Natural killer cell (primary cell): ENCODE measurements around the gene NELL2. TPM values are rescaled to one million over a fixed set of nuclear protein-coding genes. Genes with fewer than 3 reads are reported as not detected.
A peak's percentile ranks its signal among the peaks of the same experiment; 100 is the strongest.

Source experiments
- ATAC-seq, 3 donors: fragments of 150-1000 bp in 2 of 3; fragments of 200-7000 bp in 1 of 3; cut with Tn5 transposase; 1 replicate in 1 of 3; 2 replicates in 2 of 3; pipeline ENCODE4 v1.10.0; 2021; ENCODE audit warnings: mild to moderate bottlenecking in 2 of 3, moderate library complexity in 2 of 3
- DNase-seq, 2 donors: peaks; one replicate each; pipeline versions ENCODE4 v3.0.0 to v3.0.0-alpha.2; 2013 to 2021; ENCODE audit warnings: mixed read lengths in 1 of 2
- H3K27ac ChIP-seq: one replicate; pipeline ENCODE4 v1.5.1; 2013; ENCODE audit warnings: mild to moderate bottlenecking, low read length
- H3K27me3 ChIP-seq: one replicate; pipeline ENCODE4 v1.6.1; 2013; ENCODE audit warnings: low read length; ENCODE audit not compliant: control insufficient read depth, insufficient read depth
- H3K36me3 ChIP-seq: one replicate; pipeline ENCODE4 v1.6.1; 2013; ENCODE audit warnings: low read length; ENCODE audit not compliant: control insufficient read depth, insufficient read depth
- H3K4me1 ChIP-seq: one replicate; pipeline ENCODE4 v1.6.1; 2013; ENCODE audit warnings: low read length; ENCODE audit not compliant: control insufficient read depth, insufficient read depth
- H3K4me3 ChIP-seq: one replicate; pipeline ENCODE4 v1.5.1; 2013; ENCODE audit warnings: low read length
- H3K9me3 ChIP-seq: one replicate; pipeline ENCODE4 v1.6.1; 2013; ENCODE audit warnings: low read length; ENCODE audit not compliant: control insufficient read depth, insufficient read depth
- H3K27ac Mint-ChIP-seq, 2 donors: one replicate each; pipeline ENCODE4 v1.8.0; 2022; ENCODE audit warnings: mild to moderate bottlenecking in 2 of 2, mixed read lengths in 2 of 2, moderate library complexity in 1 of 2
- H3K27me3 Mint-ChIP-seq, 2 donors: one replicate each; pipeline ENCODE4 v1.8.0; 2022; ENCODE audit warnings: low read depth in 2 of 2, mixed read lengths in 2 of 2
- H3K36me3 Mint-ChIP-seq: one replicate; pipeline ENCODE4 v1.8.0; 2022; ENCODE audit warnings: mixed read lengths
- H3K4me1 Mint-ChIP-seq, 2 donors: one replicate each; pipeline ENCODE4 v1.8.0; 2022; ENCODE audit warnings: mixed read lengths in 2 of 2
- H3K4me3 Mint-ChIP-seq: one replicate; pipeline ENCODE4 v1.8.0; 2022; ENCODE audit warnings: mild to moderate bottlenecking, moderate library complexity, mixed read lengths
- H3K9me3 Mint-ChIP-seq, 2 donors: one replicate each; pipeline ENCODE4 v1.8.0; 2022; ENCODE audit warnings: mixed read lengths in 2 of 2
- WGBS: methylation state at CpG from one replicate; pipeline ENCODE4 v1.1.7; 2013; ENCODE audit warnings: missing lambda C conversion rate; ENCODE audit not compliant: insufficient coverage; 5-methylcytosine and 5-hydroxymethylcytosine counted together
- intact Hi-C: fragments of 100-400 bp; cut with micrococcal nuclease; formaldehyde crosslinking; loops from one replicate; pipeline ENCODE4 v1.14.2; 2022
- total RNA-seq, 4 donors: library from RNA; stranded (reverse); fragments of 120-200 nt in 1 of 4; gene quantifications; one replicate each; pipeline versions ENCODE4 v1.2.3 to v1.2.4, GENCODE V29; 2013 to 2022
- TF ChIP-seq, protein P1 (sequence below): fragments of 200-600 bp; IDR thresholded peaks from one replicate; pipeline ENCODE4 v1.8.0; 2022; ENCODE audit warnings: antibody characterized with exemption

Gene NELL2
- total RNA-seq, 3 donors from 2014 or later (not counting 1 experiment from before 2014, with no cell fraction given): 5.8 to 15.3 (median 14.0) TPM

DNA sequence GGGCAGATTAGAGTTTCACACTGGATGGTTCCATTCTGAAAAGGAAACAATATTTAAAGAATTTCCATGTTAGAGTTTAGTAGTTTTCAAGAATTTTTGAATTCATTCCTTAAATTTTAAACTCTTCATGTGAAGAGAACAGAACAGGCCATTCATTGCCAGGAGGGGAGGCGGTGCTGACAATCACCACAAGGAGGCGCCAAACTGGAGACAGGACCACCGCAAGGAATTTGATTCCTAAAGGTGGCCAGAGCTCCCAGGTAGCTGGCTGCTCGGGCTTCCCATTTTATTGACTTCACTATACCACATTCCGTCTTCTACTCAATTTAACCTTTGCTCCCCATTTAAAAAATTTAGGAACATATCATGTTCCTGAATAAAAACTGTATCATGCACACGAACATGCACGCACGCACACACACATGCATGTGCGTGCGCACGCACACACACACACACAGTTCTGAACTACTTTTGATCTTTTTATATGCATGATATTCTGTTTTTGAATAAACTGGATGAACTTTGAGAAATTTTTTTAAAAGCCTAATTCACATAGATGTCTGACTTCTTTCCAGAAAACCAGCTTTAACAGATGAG is 101.2 kb downstream of the NELL2 start:
- H3K36me3 Mint-ChIP-seq: no peaks in the 10 kb centered on the region
- no peak overlapping the region for H3K4me3 ChIP-seq
- no peak overlapping the region for H3K4me3 Mint-ChIP-seq
- 66% methylated on average over 11 of the region's 11 CpGs for WGBS
- H3K4me1 ChIP-seq: no peaks in the 10 kb centered on the region
- intact Hi-C loops: loop anchor here (1.0 to 5.0 kb wide), 2 partner anchors 102 to 156 kb away; partner anchors contain the start of gene NELL2
- no peak for ATAC-seq
- no peak overlapping the region for H3K27ac ChIP-seq
- no peaks in the 10 kb centered on the region for H3K36me3 ChIP-seq
- DNase-seq: peak; percentile 21 to 81
- TF ChIP-seq, protein P1, sequence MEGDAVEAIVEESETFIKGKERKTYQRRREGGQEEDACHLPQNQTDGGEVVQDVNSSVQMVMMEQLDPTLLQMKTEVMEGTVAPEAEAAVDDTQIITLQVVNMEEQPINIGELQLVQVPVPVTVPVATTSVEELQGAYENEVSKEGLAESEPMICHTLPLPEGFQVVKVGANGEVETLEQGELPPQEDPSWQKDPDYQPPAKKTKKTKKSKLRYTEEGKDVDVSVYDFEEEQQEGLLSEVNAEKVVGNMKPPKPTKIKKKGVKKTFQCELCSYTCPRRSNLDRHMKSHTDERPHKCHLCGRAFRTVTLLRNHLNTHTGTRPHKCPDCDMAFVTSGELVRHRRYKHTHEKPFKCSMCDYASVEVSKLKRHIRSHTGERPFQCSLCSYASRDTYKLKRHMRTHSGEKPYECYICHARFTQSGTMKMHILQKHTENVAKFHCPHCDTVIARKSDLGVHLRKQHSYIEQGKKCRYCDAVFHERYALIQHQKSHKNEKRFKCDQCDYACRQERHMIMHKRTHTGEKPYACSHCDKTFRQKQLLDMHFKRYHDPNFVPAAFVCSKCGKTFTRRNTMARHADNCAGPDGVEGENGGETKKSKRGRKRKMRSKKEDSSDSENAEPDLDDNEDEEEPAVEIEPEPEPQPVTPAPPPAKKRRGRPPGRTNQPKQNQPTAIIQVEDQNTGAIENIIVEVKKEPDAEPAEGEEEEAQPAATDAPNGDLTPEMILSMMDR: peak; percentile 84
- no peaks in the 10 kb centered on the region for H3K9me3 Mint-ChIP-seq
- H3K4me1 Mint-ChIP-seq: no peaks in the 10 kb centered on the region
- no peak overlapping the region for H3K27ac Mint-ChIP-seq
- H3K9me3 ChIP-seq: no peaks in the 10 kb centered on the region
- H3K27me3 ChIP-seq: no peaks in the 10 kb centered on the region
- peaks cover 0 to 2% of the 10 kb centered on the region in 2 donors for H3K27me3 Mint-ChIP-seq

DNA sequence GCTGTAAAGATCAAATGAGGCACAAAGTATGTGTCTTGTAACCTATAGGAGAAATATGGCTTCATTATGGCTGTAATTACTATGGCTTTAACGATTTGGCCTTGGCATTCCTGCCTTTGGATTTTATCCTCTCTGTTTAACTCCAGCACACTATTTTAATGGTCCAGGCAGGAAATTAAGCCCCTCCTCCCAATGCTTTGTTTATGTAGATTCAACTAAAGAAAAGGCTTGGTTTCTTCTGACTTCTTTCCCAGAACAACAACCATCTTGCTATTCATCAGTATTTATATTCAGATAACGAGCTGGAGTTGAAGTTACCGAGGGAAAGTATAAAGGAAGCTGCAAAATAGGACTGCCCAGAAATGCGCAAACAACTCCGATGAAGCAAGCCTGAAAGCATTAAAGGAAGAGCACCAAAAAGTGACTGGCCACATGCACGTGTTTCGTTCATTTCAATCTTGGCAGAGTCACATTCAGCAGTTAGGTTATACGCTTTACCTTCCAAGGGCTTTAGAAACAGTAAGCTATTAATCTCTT is 104.6 kb downstream of the NELL2 start:
- intact Hi-C loops: no loop called here
- Mint-ChIP-seq H3K36me3 (no peaks in the 10 kb centered on the region), H3K9me3 (no peaks in the 10 kb centered on the region), H3K27me3 (peaks cover 3 to 5% of the 10 kb centered on the region in 2 donors), H3K4me3 (no peak overlapping the region), H3K27ac (no peak overlapping the region), H3K4me1 (no peaks in the 10 kb centered on the region)
- 83% methylated on average over 8 of the region's 8 CpGs for WGBS
- ATAC-seq (no peak), DNase-seq (no peak)
- no peak overlapping the region for H3K27ac ChIP-seq
- no peaks in the 10 kb centered on the region for H3K36me3 ChIP-seq
- TF ChIP-seq, protein P1: no peak
- H3K9me3 ChIP-seq: no peaks in the 10 kb centered on the region
- no peak overlapping the region for H3K4me3 ChIP-seq
- H3K4me1 ChIP-seq: no peaks in the 10 kb centered on the region
- no peaks in the 10 kb centered on the region for H3K27me3 ChIP-seq

DNA sequence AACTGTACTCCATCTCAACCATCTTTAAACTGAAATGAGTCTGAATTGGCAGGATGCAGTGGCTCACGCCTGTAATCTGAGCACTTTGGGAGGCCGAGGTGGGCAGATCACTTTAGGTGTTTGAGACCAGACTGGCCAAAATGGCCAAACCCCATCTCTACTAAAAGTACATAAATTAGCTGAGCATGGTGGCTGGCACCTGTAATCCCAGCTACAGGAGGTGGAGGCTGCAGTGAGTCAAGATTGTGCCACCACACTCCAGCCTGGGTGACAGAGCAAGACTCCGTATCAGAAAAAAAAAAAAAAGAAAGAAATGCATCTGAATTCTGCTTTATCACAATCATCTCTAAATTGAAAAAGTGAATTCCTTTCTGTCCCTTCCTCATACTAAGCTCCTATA is 110.3 kb downstream of the NELL2 start:
- Histone ChIP-seq H3K27ac (no peak overlapping the region), H3K4me3 (no peak overlapping the region), H3K27me3 (no peaks in the 10 kb centered on the region), H3K9me3 (no peaks in the 10 kb centered on the region), H3K4me1 (no peaks in the 10 kb centered on the region), H3K36me3 (no peaks in the 10 kb centered on the region)
- Mint-ChIP-seq H3K27me3 (peaks cover 3 to 5% of the 10 kb centered on the region in 2 donors), H3K4me3 (no peak overlapping the region), H3K4me1 (no peaks in the 10 kb centered on the region), H3K36me3 (no peaks in the 10 kb centered on the region), H3K27ac (no peak overlapping the region), H3K9me3 (no peaks in the 10 kb centered on the region)
- DNase-seq: no peak
- 88% methylated on average over 3 of the region's 3 CpGs for WGBS
- intact Hi-C loops: no loop called here
- no peak for ATAC-seq
- TF ChIP-seq, protein P1: no peak

DNA sequence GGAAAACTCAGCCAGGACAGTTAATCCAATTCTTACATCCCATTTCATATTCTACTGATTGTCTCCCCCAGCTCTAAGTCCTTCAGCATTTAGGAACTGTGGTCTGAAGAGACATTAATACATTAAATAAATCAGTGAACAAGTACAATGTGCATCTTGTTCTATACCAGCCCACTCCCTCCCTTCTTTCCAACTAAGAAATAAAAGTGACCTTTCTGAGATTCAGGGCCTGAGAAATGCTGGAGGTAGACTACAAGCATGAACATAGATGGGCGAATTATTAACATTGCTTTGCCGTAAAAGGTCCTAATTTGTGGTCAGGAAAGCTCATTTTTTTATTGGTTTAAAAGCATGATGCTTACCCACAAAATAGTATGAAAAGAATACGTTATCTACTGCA is 113.1 kb downstream of the NELL2 start:
- intact Hi-C loops: no loop called here
- Histone ChIP-seq H3K4me3 (no peak overlapping the region), H3K36me3 (no peaks in the 10 kb centered on the region), H3K27me3 (no peaks in the 10 kb centered on the region), H3K9me3 (no peaks in the 10 kb centered on the region), H3K4me1 (no peaks in the 10 kb centered on the region), H3K27ac (no peak overlapping the region)
- Mint-ChIP-seq H3K4me1 (no peaks in the 10 kb centered on the region), H3K4me3 (no peak overlapping the region), H3K27ac (no peak overlapping the region), H3K27me3 (no peaks in the 10 kb centered on the region), H3K36me3 (no peaks in the 10 kb centered on the region), H3K9me3 (no peaks in the 10 kb centered on the region)
- DNase-seq (no peak), ATAC-seq (no peak)
- TF ChIP-seq, protein P1: no peak
- 95% methylated on average over 2 of the region's 3 CpGs for WGBS
